Parathyroid adenoma (tissue), 2 donors: Measurements from ENCODE around the gene C2CD3.

ENCODE experiments used
- H2AFZ ChIP-seq: fragments of 300-600 bp; sonication (generic); one replicate; pipeline ENCODE4 v1.7.0; 2017; ENCODE audit warnings: antibody characterized with exemption, mild to moderate bottlenecking
- H3K27ac ChIP-seq: fragments of 300-600 bp; sonication (generic); one replicate; pipeline ENCODE4 v1.7.0; 2017
- H3K27me3 ChIP-seq: fragments of 300-600 bp; sonication (generic); one replicate; pipeline ENCODE4 v1.7.0; 2017; ENCODE audit warnings: low read length; ENCODE audit not compliant: control insufficient read depth, insufficient read depth
- H3K36me3 ChIP-seq: fragments of 300-600 bp; sonication (generic); one replicate; pipeline ENCODE4 v1.7.0; 2017; ENCODE audit warnings: low read length; ENCODE audit not compliant: control insufficient read depth, insufficient read depth
- H3K4me1 ChIP-seq: fragments of 300-600 bp; sonication (generic); one replicate; pipeline ENCODE4 v1.7.0; 2017; ENCODE audit warnings: control low read depth
- H3K4me2 ChIP-seq: fragments of 300-600 bp; sonication (generic); one replicate; pipeline ENCODE4 v1.7.0; 2017; ENCODE audit warnings: low read length
- H3K4me3 ChIP-seq: fragments of 300-600 bp; sonication (generic); one replicate; pipeline ENCODE4 v1.7.0; 2017; ENCODE audit warnings: low read depth, low read length
- H3K79me2 ChIP-seq: fragments of 300-600 bp; sonication (generic); one replicate; pipeline ENCODE4 v1.7.0; 2017; ENCODE audit warnings: control low read depth
- H3K9ac ChIP-seq: fragments of 300-600 bp; sonication (generic); one replicate; pipeline ENCODE4 v1.7.0; 2017; ENCODE audit warnings: mild to moderate bottlenecking
- H3K9me3 ChIP-seq: fragments of 300-600 bp; sonication (generic); one replicate; pipeline ENCODE4 v1.7.0; 2017; ENCODE audit warnings: low read length; ENCODE audit not compliant: control insufficient read depth
- TF ChIP-seq, protein P1 (sequence below): fragments of 300-600 bp; sonication (generic); IDR thresholded peaks from one replicate; pipeline ENCODE4 v1.7.0; 2017; ENCODE audit warnings: antibody characterized with exemption, mild to moderate bottlenecking
- donor health status: primary hyperparathyroidism.

C2CD3 gene

DNA sequence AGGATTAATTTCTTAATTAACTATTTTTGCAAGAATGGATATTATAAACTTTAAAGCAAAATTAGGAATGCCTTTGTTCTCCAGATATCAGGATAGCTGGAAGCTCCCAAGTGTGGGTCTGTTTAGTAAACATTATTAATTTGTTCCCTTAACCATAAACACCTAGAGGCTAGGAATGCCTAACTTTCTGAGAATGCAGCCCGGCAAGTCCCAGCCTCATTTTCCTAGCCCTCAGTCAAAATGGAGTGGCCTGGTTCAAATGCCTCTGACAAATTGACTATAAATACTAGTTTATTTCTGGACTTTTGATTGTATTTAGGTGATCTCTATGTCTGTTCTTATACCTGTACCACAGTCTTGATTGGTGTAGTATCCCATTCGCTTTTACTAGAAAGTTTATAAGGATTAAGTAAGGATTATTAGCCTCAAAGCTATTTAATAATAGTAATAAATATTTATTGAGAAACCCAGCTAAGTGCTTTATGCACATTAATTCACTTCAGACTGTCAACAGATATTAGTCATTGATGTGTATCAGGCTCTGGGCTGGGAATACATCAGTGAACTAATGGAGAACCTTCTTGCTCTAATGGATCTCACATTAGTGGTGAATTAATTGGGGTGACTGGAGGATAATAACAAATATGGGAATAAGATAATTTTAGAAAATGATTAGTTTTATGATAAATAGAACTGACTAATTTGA is 26.1 kb upstream of the C2CD3 start:
- H3K4me2 ChIP-seq: no peak overlapping the region
- H3K79me2 ChIP-seq: peaks cover 17% of the 10 kb centered on the region
- no peak overlapping the region for H3K4me3 ChIP-seq
- H3K9ac ChIP-seq: no peak overlapping the region
- TF ChIP-seq, protein P1, sequence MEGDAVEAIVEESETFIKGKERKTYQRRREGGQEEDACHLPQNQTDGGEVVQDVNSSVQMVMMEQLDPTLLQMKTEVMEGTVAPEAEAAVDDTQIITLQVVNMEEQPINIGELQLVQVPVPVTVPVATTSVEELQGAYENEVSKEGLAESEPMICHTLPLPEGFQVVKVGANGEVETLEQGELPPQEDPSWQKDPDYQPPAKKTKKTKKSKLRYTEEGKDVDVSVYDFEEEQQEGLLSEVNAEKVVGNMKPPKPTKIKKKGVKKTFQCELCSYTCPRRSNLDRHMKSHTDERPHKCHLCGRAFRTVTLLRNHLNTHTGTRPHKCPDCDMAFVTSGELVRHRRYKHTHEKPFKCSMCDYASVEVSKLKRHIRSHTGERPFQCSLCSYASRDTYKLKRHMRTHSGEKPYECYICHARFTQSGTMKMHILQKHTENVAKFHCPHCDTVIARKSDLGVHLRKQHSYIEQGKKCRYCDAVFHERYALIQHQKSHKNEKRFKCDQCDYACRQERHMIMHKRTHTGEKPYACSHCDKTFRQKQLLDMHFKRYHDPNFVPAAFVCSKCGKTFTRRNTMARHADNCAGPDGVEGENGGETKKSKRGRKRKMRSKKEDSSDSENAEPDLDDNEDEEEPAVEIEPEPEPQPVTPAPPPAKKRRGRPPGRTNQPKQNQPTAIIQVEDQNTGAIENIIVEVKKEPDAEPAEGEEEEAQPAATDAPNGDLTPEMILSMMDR: no peak
- H3K27ac ChIP-seq: no peak overlapping the region
- no peaks in the 10 kb centered on the region for H3K9me3 ChIP-seq
- peaks cover 4% of the 10 kb centered on the region for H3K4me1 ChIP-seq
- H3K27me3 ChIP-seq: no peaks in the 10 kb centered on the region
- H3K36me3 ChIP-seq: no peaks in the 10 kb centered on the region
- H2AFZ ChIP-seq: no peak overlapping the region

DNA sequence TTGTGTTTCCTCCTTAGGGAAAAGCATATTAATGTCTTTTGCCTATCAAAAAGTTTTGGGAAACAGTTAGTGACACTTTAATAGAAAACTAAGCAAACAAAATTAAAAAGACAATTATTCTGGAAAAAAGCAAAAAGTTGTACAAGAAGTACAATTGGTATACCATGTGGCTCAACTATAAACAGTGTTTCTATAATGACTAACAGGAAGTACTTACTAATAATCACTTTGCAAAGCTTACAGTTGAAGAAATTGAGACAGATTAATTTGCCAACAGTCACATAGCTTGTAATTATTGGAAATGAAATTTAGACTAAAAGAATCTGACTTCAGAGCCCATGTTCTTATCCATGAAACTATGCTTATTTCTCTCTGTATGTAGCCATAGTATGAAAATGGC is 25.0 kb upstream of the C2CD3 start:
- Histone ChIP-seq H3K9ac (no peak overlapping the region), H3K4me2 (no peak overlapping the region), H2AFZ (no peak overlapping the region), H3K36me3 (no peaks in the 10 kb centered on the region), H3K79me2 (peaks cover 23% of the 10 kb centered on the region), H3K27me3 (no peaks in the 10 kb centered on the region), H3K27ac (no peak overlapping the region), H3K9me3 (no peaks in the 10 kb centered on the region), H3K4me3 (no peak overlapping the region), H3K4me1 (peaks cover 4% of the 10 kb centered on the region)
- TF ChIP-seq, protein P1: no peak

DNA sequence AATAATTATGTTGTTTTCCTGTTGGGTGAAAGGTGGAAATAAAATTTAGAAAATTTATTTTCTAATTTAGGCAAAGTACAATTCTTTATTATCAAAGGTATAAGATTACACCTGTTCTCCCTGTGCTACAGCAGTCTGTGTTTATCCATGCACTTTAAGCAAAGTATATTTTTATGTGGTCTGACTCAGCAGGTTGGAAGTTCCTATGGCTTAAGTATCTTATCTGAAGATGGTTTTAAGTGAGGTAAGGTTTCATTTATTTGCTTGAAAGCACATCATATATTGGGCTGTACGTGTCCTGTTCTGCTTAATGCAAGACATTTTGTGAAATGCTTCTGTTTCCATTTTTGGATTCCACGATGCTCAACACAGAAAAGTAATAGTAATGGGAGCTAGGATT is 14.9 kb upstream of the C2CD3 start:
- Histone ChIP-seq H3K36me3 (no peaks in the 10 kb centered on the region), H3K79me2 (peaks cover under 1% of the 10 kb centered on the region), H3K9ac (no peak overlapping the region), H2AFZ (no peak overlapping the region), H3K4me3 (no peak overlapping the region), H3K27me3 (no peaks in the 10 kb centered on the region), H3K4me1 (peaks cover 3% of the 10 kb centered on the region), H3K9me3 (no peaks in the 10 kb centered on the region), H3K4me2 (no peak overlapping the region), H3K27ac (no peak overlapping the region)
- TF ChIP-seq, protein P1: no peak

DNA sequence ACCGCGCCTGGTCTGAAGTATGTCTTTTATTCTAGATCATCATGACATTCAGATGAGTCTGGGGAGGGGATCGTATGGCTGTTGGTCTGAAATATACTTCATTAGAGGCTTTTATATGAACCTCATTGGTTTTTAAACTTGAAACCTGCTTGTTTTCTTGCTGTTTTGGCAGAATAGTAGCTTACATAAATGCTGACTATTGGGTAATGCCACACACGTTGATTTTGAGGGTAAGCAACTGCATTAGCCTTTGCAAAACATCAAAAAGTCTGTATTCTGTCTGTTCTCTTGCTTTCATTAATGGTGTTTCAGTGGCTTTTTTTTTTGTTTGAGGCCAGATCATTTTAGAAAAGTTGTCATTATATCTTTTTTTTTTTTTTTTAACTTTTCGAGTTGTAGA is 14.5 kb upstream of the C2CD3 start:
- TF ChIP-seq, protein P1: no peak
- H3K4me1 ChIP-seq: peaks cover 3% of the 10 kb centered on the region
- no peak overlapping the region for H3K4me3 ChIP-seq
- H3K79me2 ChIP-seq: no peaks in the 10 kb centered on the region
- H3K4me2 ChIP-seq: no peak overlapping the region
- no peaks in the 10 kb centered on the region for H3K36me3 ChIP-seq
- no peak overlapping the region for H2AFZ ChIP-seq
- H3K9me3 ChIP-seq: no peaks in the 10 kb centered on the region
- H3K9ac ChIP-seq: no peak overlapping the region
- no peaks in the 10 kb centered on the region for H3K27me3 ChIP-seq
- H3K27ac ChIP-seq: no peak overlapping the region

DNA sequence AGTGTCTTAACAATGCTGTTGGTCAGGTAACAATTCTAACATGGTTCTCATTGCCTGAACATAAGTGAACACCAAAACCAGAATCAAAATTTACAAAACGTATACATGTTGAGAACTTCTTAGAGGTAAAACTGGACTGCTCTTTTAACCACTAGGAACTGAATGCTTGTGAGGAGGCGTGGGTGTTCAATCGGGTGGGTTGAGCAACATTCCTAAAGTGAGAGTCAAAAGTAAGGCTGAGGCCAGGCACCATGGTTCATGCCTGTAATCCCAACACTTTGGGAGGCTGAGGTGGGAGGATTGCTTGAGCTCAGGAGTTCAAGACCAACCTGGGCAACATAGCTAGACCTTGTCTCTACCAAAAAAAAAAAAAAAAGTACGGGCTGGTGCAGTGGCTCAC is 11.8 kb upstream of the C2CD3 start:
- H2AFZ ChIP-seq: no peak overlapping the region
- H3K9me3 ChIP-seq: no peaks in the 10 kb centered on the region
- H3K4me3 ChIP-seq: no peak overlapping the region
- no peak overlapping the region for H3K4me2 ChIP-seq
- no peak overlapping the region for H3K9ac ChIP-seq
- H3K4me1 ChIP-seq: no peaks in the 10 kb centered on the region
- H3K27me3 ChIP-seq: no peaks in the 10 kb centered on the region
- no peak overlapping the region for H3K27ac ChIP-seq
- H3K36me3 ChIP-seq: no peaks in the 10 kb centered on the region
- peaks cover 3% of the 10 kb centered on the region for H3K79me2 ChIP-seq
- TF ChIP-seq, protein P1: no peak
